HepG2 (cell line): Measurements from ENCODE around the gene CCND1. TPM values are rescaled to one million over a fixed set of nuclear protein-coding genes. Genes with fewer than 3 reads are reported as not detected.

ENCODE experiments used
- ATF6 ChIP-seq: sonication (generic); formaldehyde crosslinking; conservative IDR thresholded peaks from 2 replicates; pipeline ENCODE4 v1.4.0; 2020; ENCODE audit warnings: missing genetic modification reagents
- CEBPZ ChIP-seq: IDR thresholded peaks from 2 replicates; pipeline ENCODE4 v1.6.1; 2012; ENCODE audit warnings: low read length, improper control_type of control experiment
- DMTF1 ChIP-seq: sonication (generic); formaldehyde crosslinking; IDR thresholded peaks from 2 replicates; pipeline ENCODE4 v1.4.0; 2020; ENCODE audit warnings: mild to moderate bottlenecking, missing genetic modification reagents
- ESRRA ChIP-seq: sonication (generic); formaldehyde crosslinking; IDR thresholded peaks from 2 replicates; pipeline ENCODE4 v1.5.1; 2020; ENCODE audit warnings: mild to moderate bottlenecking, low read depth, missing genetic modification reagents
- GLMP ChIP-seq: sonication (generic); formaldehyde crosslinking; IDR thresholded peaks from 2 replicates; pipeline ENCODE4 v1.9.0; 2021; ENCODE audit warnings: missing genetic modification reagents, mild to moderate bottlenecking, borderline replicate concordance
- GRHL1 ChIP-seq: sonication (generic); formaldehyde crosslinking; conservative IDR thresholded peaks from 2 replicates; pipeline ENCODE4 v1.8.0; 2022; ENCODE audit warnings: missing genetic modification reagents
- HNRNPK ChIP-seq: fragments of 200-400 bp; formaldehyde crosslinking; IDR thresholded peaks from 2 replicates; pipeline ENCODE4 v1.6.1; 2018; ENCODE audit warnings: low read length, low read depth, moderate library complexity, mild to moderate bottlenecking; ENCODE audit not compliant: poor library complexity, severe bottlenecking
- ZNF263 ChIP-seq: sonication (generic); formaldehyde crosslinking; IDR thresholded peaks from 2 replicates; pipeline ENCODE4 v1.4.0; 2020; ENCODE audit warnings: missing genetic modification reagents
- ZNF335 ChIP-seq: sonication (generic); formaldehyde crosslinking; IDR thresholded peaks from 2 replicates; pipeline ENCODE4 v1.4.0; 2020; ENCODE audit warnings: missing genetic modification reagents
- ZNF367 ChIP-seq: sonication (generic); formaldehyde crosslinking; IDR thresholded peaks from 2 replicates; pipeline ENCODE4 v1.4.0; 2020; ENCODE audit warnings: missing genetic modification reagents, borderline replicate concordance
- ZNF446 ChIP-seq: sonication (generic); formaldehyde crosslinking; IDR thresholded peaks from 2 replicates; pipeline ENCODE4 v1.5.0; 2020; ENCODE audit warnings: mild to moderate bottlenecking, missing genetic modification reagents
- ZNF574 ChIP-seq: sonication (generic); formaldehyde crosslinking; IDR thresholded peaks from 2 replicates; pipeline ENCODE4 v1.4.0; 2020; ENCODE audit warnings: missing genetic modification reagents
- ZNF598 ChIP-seq: sonication (generic); formaldehyde crosslinking; IDR thresholded peaks from 2 replicates; pipeline ENCODE4 v1.5.1; 2020; ENCODE audit warnings: mild to moderate bottlenecking, missing genetic modification reagents, borderline replicate concordance
- ZNF709 ChIP-seq: sonication (generic); formaldehyde crosslinking; IDR thresholded peaks from 2 replicates; pipeline ENCODE4 v1.5.0; 2020; ENCODE audit warnings: mild to moderate bottlenecking, missing genetic modification reagents
- ZSCAN9 ChIP-seq: IDR thresholded peaks from 2 replicates; pipeline ENCODE4 v1.6.1; 2016; ENCODE audit warnings: borderline replicate concordance
- polyA plus RNA-seq, 8 experiments: library from polyadenylated mRNA; depleted of rRNA in 3 of 8; stranded (reverse) in 7 of 8; unstranded in 1 of 8; fragments of >200 nt; fragmentation: Illumina TruSeq in 4 of 8; extraction: Trizol in 4 of 8; gene quantifications; 2 replicates each; pipeline versions ENCODE4 v1.2.1 to v1.2.3, GENCODE V29; 2011 to 2016; ENCODE audit warnings: low read depth in 4 of 8, missing spikeins in 1 of 8, mixed read lengths in 1 of 8; ENCODE audit not compliant: insufficient read depth in 1 of 8
- total RNA-seq, 5 experiments: library from RNA; depleted of rRNA; stranded (reverse); fragments of >200 nt; fragmentation: Illumina TruSeq; extraction: Trizol; gene quantifications; 2 replicates each; pipeline ENCODE4 v1.2.3, GENCODE V29; 2016; ENCODE audit warnings: low read depth in 1 of 5

CCND1 gene
- total and polyA plus RNA-seq, 2 of the 13 experiments (the other 11 are each of a cell fraction or from before 2014, with no cell fraction given) = 107 to 136 TPM

- TF ChIP-seq ZNF335 (CRISPR knock-in tag) = 0 out of 2 replicates have a peak, but pooled peaks have one; percentile 54
- no peak for TF ChIP-seq ESRRA (CRISPR knock-in tag)
- no peak for TF ChIP-seq CEBPZ
- TF ChIP-seq DMTF1 = no peak
- peak; percentile 87 for TF ChIP-seq ZNF574
- TF ChIP-seq ZSCAN9 = peak; percentile 64
- TF ChIP-seq ATF6 (CRISPR knock-in tag) = no peak
- TF ChIP-seq GLMP (CRISPR knock-in tag) = no peak
- TF ChIP-seq ZNF709 (CRISPR knock-in tag) = no peak
- TF ChIP-seq GRHL1 (CRISPR knock-in tag) = no peak
- no peak for TF ChIP-seq ZNF446
- peak; percentile 7 for TF ChIP-seq HNRNPK
- no peak for TF ChIP-seq ZNF598
- TF ChIP-seq ZNF367 (CRISPR knock-in tag) = no peak
- TF ChIP-seq ZNF263 = peak; percentile 40
These were observed at the start of gene CCND1 (continued) for GRCh38 chr11:69640995-69641581.
